22Rv1 (cell line): Measurements from ENCODE around the gene FECH.

Source experiments
- H3K27ac ChIP-seq: fragments of 450-650 bp; 2 replicates; pipeline ENCODE4 v1.5.1; 2017
- CTCF ChIP-seq: fragments of 450-650 bp; IDR thresholded peaks from 2 replicates; pipeline ENCODE4 v1.5.1; 2017; ENCODE audit warnings: mild to moderate bottlenecking
- ZFX ChIP-seq: fragments of 450-650 bp; IDR thresholded peaks from 2 replicates; pipeline ENCODE4 v1.6.1; 2017; ENCODE audit warnings: antibody characterized with exemption, borderline replicate concordance

Gene FECH

GRCh38 chr18:57561261-57561660 lies 25.2 kb downstream of the FECH start:
- no peak overlapping the region for H3K27ac ChIP-seq
- no peak for TF ChIP-seq ZFX
- no peak for TF ChIP-seq CTCF

DNA sequence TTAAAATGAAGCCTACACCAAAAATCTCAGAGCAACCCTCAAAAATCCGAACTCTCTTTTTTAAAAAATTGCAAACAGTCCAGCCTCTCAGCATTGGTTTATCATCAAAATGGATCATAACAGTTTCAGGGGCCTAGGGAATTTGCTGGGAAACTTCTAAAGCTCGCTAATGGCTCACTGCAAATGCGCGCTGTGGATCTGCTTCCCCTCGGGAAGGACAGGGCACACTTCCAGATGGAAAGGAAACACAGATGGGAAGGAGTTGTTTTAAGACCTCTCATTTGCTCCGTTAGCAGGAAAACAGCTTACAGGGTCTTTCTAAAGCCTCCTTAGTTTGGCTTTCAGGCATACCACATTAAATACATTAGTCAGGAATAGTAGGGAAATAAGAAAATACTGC lies 27.2 kb downstream of the FECH start:
- TF ChIP-seq ZFX (no peak), CTCF (no peak)
- no peak overlapping the region for H3K27ac ChIP-seq

GRCh38 chr18:57555134-57555533 lies 31.4 kb downstream of the FECH start:
- no peak overlapping the region for H3K27ac ChIP-seq
- TF ChIP-seq CTCF (no peak), ZFX (no peak)

- no peak for TF ChIP-seq ZFX
- TF ChIP-seq CTCF: no peak
- H3K27ac ChIP-seq: no peak overlapping the region
Measured at GRCh38 chr18:57550510-57550909, 36.0 kb downstream of the FECH start.

GRCh38 chr18:57547260-57547659 lies 39.2 kb downstream of the FECH start:
- TF ChIP-seq CTCF: no peak
- no peak for TF ChIP-seq ZFX
- H3K27ac ChIP-seq: no peak overlapping the region

DNA sequence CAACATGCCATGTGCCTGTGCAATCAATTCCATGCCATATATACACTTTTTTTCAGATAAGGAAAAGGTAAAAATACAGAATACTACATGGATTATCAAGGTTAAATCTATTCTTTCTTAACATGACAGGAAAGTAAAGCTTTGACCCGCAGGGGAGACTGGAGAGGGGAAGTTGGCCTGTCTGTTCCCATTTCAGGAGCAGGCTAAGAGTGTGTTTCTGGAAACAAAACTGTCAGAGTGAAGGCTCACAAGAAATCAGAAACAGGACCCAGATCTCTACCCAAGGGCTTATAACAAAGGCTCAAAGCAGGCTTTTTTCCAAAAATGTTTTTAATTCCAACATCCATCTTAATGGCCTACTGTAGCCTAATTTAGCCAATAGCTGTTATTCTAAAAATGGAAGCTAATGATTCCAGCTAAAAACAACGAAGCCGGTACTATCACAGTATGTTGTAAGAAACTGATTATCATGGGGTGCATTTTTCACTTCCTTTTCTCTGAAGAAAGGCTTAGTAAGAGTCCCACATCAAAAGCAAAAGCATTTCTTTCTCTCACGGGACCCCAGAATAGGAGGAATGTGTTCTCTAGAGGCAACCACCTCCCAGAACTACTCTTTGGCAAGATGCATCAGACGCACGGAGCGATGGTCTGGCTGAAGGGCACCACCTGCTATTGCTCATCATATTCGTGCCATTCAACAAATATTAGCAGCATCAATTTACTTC lies 41.4 kb downstream of the FECH start:
- no peak overlapping the region for H3K27ac ChIP-seq
- TF ChIP-seq CTCF: no peak
- TF ChIP-seq ZFX: no peak

DNA sequence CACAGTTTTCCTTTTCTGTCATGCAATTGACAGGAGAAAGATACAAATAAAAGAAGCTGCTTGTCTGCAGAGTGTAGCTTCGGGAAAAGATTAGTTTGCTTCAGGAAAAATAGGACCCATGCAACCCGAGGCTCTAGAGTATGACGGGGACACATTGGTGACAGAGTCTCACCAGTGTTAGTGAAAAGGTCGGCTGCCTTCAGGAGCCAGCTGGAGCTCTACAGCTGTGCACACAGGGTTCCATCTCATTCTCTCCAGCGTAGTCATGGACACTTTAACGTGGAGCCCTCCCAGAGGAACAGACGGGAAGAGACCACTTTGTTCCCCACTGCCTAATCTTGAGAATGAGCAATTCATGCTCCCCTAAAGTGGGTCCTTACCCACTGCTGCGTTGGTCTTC lies 42.9 kb downstream of the FECH start:
- TF ChIP-seq CTCF (no peak), ZFX (no peak)
- H3K27ac ChIP-seq: no peak overlapping the region
